Measurements from ENCODE around the gene EEF2K.
A peak's percentile ranks its signal among the peaks of the same experiment; 100 is the strongest.
"Not testable (repeated sequence)": the region's sequence is repeated elsewhere in the genome, so short reads cannot be mapped to it uniquely, and the experiment has no call there.

Gene EEF2K

GRCh38 chr16:22190081-22190775, 15.8 kb upstream of the EEF2K start:
- no peak for DNase-seq

GRCh38 chr16:22190776-22191531, 15.1 kb upstream of the EEF2K start:
- DNase-seq, result peak; percentile 96

- DNase-seq, result no peak
Observed at GRCh38 chr16:22191532-22192260, 14.4 kb upstream of the EEF2K start.

- peak; percentile 58 for DNase-seq
Observed at GRCh38 chr16:22192261-22193062, 13.6 kb upstream of the EEF2K start.

GRCh38 chr16:22193063-22193411, 13.0 kb upstream of the EEF2K start:
- DNase-seq, result no peak

- DNase-seq, result no peak
Observed at GRCh38 chr16:22194707-22195444, 11.2 kb upstream of the EEF2K start.

GRCh38 chr16:22195445-22195694, 10.7 kb upstream of the EEF2K start:
- no peak for DNase-seq

- DNase-seq, result peak; percentile 82
Observed at GRCh38 chr16:22195695-22196558, 10.2 kb upstream of the EEF2K start.

GRCh38 chr16:22196559-22197168, 9.4 kb upstream of the EEF2K start:
- not testable (repeated sequence) for DNase-seq

- DNase-seq, result no peak
Observed at GRCh38 chr16:22198547-22199293, 7.4 kb upstream of the EEF2K start.

- no peak for DNase-seq
Observed at GRCh38 chr16:22202261-22202637, 3.8 kb upstream of the EEF2K start.

- DNase-seq, result no peak
Observed at GRCh38 chr16:22203091-22203490, 3.0 kb upstream of the EEF2K start.

- no peak for DNase-seq
Observed at GRCh38 chr16:22204091-22204655, 1.9 kb upstream of the EEF2K start.

- no peak for DNase-seq
Observed at GRCh38 chr16:22205577-22206012, 483 bp upstream of the EEF2K start.

GRCh38 chr16:22206842-22207714, 1.0 kb downstream of the EEF2K start:
- DNase-seq, result peak; percentile 20

GRCh38 chr16:22207715-22208360, 1.8 kb downstream of the EEF2K start:
- DNase-seq, result no peak

- no peak for DNase-seq
Observed at GRCh38 chr16:22210285-22210684, 4.2 kb downstream of the EEF2K start.

- DNase-seq, result no peak
Observed at GRCh38 chr16:22210854-22211253, 4.8 kb downstream of the EEF2K start.

Measured in NCI-H774 (cell line).